Right lobe of liver (tissue), 6 donors: ENCODE measurements around the gene PRR15L. TPM values are rescaled to one million over a fixed set of nuclear protein-coding genes. Genes with fewer than 3 reads are reported as not detected.

Experiments
- ATAC-seq, 4 donors: fragments of 200-7000 bp; cut with Tn5 transposase; one replicate each; pipeline ENCODE4 v1.9.1; 2020; ENCODE audit warnings: mild to moderate bottlenecking in 4 of 4, moderate library complexity in 4 of 4
- DNase-seq, 3 donors: peaks; one replicate each; pipeline ENCODE4 v3.0.0-alpha.2; 2020
- H3K27ac ChIP-seq, 3 donors: fragments of 200-600 bp; one replicate each; pipeline ENCODE4 v1.8.0; 2022
- H3K27me3 ChIP-seq, 2 donors: fragments of 200-600 bp; one replicate each; pipeline ENCODE4 v1.8.0; 2022
- H3K36me3 ChIP-seq, 4 donors: fragments of 200-600 bp; sonication (generic) in 1 of 4; one replicate each; pipeline versions ENCODE4 v1.5.1 to v1.8.0; 2017 to 2022; ENCODE audit warnings: control low read depth in 1 of 4
- H3K4me1 ChIP-seq, 4 donors: fragments of 200-600 bp; sonication (generic) in 1 of 4; one replicate each; pipeline versions ENCODE4 v1.5.1 to v1.8.0; 2017 to 2022; ENCODE audit warnings: control low read depth in 1 of 4
- H3K4me3 ChIP-seq, 3 donors: fragments of 200-600 bp; one replicate each; pipeline ENCODE4 v1.8.0; 2022
- H3K9me3 ChIP-seq, 4 donors: fragments of 200-600 bp; sonication (generic) in 1 of 4; one replicate each; pipeline versions ENCODE4 v1.5.1 to v1.8.0; 2017 to 2022; ENCODE audit warnings: control low read depth in 1 of 4
- POLR2A ChIP-seq: fragments of 450-650 bp; IDR thresholded peaks from one replicate; pipeline ENCODE4 v1.6.1; 2017; ENCODE audit warnings: antibody characterized with exemption, mild to moderate bottlenecking
- WGBS: methylation state at CpG from one replicate; pipeline ENCODE4 v1.1.6; 2018; ENCODE audit warnings: low coverage, low lambda C conversion rate; ENCODE audit not compliant: insufficient coverage; ENCODE audit errors: missing lambda C conversion rate; 5-methylcytosine and 5-hydroxymethylcytosine counted together
- intact Hi-C, 2 donors: fragments of 100-400 bp; cut with DNase I; formaldehyde crosslinking; loops; one replicate each; pipeline versions ENCODE4 v1.11.2 to v1.14.1; 2022
- total RNA-seq, 6 experiments: library from RNA; depleted of rRNA in 2 of 6; stranded (reverse); fragments of >200 nt in 2 of 6; fragmentation: NEBNext Ultra II Directional in 3 of 6; extraction: Animal tissue kit (Norgen Biotek cat#: 25700) in 3 of 6; gene quantifications; one replicate each; pipeline versions ENCODE4 v1.1.0 to v1.2.4, GENCODE V29; 2016 to 2023
- TF ChIP-seq, protein P1 (sequence below), 4 donors: fragments of 200-600 bp in 3 of 4; fragments of 450-650 bp in 1 of 4; IDR thresholded peaks; one replicate each; pipeline versions ENCODE4 v1.5.1 to v1.8.0; 2016 to 2022; ENCODE audit warnings: antibody characterized with exemption in 4 of 4, mild to moderate bottlenecking in 2 of 4
- donor health status: DM: no; HTN: yes; CAD: no.
- donor health status: DM: no; HTN: no; CAD: no.
- donor health status: DM: no; HTN: no; CAD: no.
- donor health status: DM: no; HTN: yes; CAD: no.
- donor health status: DM: no; HTN: yes; CAD: no.

Gene PRR15L
- total RNA-seq, 6 experiments from 2014 or later: 0.19 to 1.1 (median 0.47) TPM

DNA sequence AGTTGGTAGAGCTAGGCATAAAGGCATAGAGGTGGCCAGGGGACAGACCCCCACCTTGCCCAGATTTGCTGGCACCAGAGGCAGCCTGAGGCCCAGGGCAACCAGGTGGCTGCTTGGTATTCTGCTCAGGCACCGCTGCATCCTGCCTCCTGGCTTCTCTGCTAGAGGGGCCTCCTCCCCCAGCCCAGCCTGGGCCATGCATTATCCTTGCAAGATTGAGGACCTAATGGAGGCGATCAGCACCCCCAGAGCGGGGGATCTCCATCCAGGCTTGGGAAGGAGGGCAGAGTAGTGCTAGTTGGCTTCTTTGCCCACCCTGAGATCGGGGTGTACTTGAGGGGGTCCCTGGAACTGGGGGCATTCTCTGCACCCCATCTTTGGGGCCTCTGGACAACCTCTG is 37.0 kb upstream of the PRR15L start:
- Histone ChIP-seq H3K27ac (no peak overlapping the region), H3K4me1 (no peaks in the 10 kb centered on the region), H3K9me3 (no peaks in the 10 kb centered on the region), H3K36me3 (no peaks in the 10 kb centered on the region), H3K27me3 (no peaks in the 10 kb centered on the region), H3K4me3 (no peak overlapping the region)
- DNase-seq (no peak), ATAC-seq (peak in 1 of 4 donors; percentile 12)
- WGBS: 80% methylated on average over 1 of the region's 4 CpGs
- TF ChIP-seq, protein P1, sequence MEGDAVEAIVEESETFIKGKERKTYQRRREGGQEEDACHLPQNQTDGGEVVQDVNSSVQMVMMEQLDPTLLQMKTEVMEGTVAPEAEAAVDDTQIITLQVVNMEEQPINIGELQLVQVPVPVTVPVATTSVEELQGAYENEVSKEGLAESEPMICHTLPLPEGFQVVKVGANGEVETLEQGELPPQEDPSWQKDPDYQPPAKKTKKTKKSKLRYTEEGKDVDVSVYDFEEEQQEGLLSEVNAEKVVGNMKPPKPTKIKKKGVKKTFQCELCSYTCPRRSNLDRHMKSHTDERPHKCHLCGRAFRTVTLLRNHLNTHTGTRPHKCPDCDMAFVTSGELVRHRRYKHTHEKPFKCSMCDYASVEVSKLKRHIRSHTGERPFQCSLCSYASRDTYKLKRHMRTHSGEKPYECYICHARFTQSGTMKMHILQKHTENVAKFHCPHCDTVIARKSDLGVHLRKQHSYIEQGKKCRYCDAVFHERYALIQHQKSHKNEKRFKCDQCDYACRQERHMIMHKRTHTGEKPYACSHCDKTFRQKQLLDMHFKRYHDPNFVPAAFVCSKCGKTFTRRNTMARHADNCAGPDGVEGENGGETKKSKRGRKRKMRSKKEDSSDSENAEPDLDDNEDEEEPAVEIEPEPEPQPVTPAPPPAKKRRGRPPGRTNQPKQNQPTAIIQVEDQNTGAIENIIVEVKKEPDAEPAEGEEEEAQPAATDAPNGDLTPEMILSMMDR (IDR thresholded peaks at IDR 0.05): no peak
- TF ChIP-seq POLR2A: no peak
- intact Hi-C loops: no loop called here

DNA sequence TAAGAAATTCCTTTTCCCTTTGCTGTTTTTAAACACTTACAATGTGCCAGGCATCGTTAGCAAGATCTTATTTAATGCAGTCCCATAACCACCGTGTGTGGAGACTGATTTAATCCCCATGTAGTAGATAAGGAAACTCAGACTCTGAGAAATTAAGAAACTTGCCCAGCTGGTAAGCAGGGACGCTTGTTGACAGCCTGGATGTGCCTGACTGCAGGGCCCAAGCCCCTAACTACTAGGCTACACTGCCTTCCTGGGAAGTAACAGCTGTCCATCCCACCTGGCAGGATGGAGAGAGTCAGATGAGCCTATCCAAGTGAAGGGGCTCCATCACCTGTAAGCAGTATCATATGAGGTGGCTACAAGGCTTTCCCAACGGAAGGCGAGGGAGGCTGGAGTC is 36.3 kb upstream of the PRR15L start:
- no peaks in the 10 kb centered on the region for H3K27me3 ChIP-seq
- no peak for ATAC-seq
- H3K4me3 ChIP-seq: no peak overlapping the region
- TF ChIP-seq POLR2A: no peak
- TF ChIP-seq, protein P1 (IDR thresholded peaks at IDR 0.05): no peak
- no peaks in the 10 kb centered on the region for H3K36me3 ChIP-seq
- WGBS: 77% methylated on average over 2 of the region's 5 CpGs
- no peaks in the 10 kb centered on the region for H3K9me3 ChIP-seq
- no peak overlapping the region for H3K27ac ChIP-seq
- intact Hi-C loops: no loop called here
- H3K4me1 ChIP-seq: no peaks in the 10 kb centered on the region
- no peak for DNase-seq

DNA sequence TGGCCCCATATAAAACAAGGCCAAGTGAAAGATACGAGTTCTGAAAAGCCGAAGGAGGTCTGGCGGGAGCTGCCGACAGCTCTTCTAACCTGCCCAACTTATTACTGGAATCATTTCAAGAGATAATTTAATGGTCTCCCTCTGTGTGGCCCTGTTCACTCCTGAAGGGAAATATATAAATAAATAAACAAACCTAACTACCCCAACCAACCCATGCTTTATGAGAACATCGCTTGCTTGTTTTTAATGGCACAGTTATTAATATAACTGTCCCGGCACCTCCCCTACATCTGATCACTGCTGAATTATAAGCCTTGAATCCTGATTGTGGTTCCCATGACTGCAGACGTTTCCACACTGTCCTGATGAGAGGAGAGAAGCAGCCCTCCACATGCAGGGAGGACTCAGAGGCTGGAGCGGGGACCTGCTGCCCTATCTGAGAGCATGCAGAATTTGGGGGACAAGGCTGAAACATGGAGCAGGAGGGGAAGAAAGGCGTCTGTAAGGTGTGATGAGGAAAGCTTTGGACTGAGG is 35.4 kb upstream of the PRR15L start:
- Histone ChIP-seq H3K4me3 (no peak overlapping the region), H3K4me1 (no peaks in the 10 kb centered on the region), H3K27ac (no peak overlapping the region), H3K36me3 (no peaks in the 10 kb centered on the region), H3K9me3 (no peaks in the 10 kb centered on the region), H3K27me3 (no peaks in the 10 kb centered on the region)
- no peak for ATAC-seq
- no peak for DNase-seq
- TF ChIP-seq, protein P1 (IDR thresholded peaks at IDR 0.05): no peak
- TF ChIP-seq POLR2A: no peak
- intact Hi-C loops: no loop called here
- WGBS: 79% methylated on average over 9 of the region's 9 CpGs

DNA sequence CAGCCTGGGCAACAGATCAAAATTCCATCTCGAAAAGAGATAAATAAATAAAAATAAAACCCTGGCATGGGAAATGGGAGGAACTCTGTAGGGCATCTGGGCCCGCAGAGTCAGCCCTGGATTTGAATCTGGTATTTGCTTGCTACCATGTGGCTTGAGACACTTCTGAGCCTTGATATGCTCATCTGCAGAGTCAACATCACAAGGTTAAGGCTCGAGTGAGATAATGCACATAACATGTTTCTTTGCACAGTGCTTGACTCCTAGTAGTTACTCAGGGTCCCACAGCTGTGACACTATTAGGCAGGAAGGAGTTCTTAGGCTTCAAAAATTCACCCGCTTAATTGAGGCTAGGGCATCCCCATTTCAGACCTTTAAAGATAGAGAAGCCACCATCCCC is 34.5 kb upstream of the PRR15L start:
- no peak overlapping the region for H3K27ac ChIP-seq
- ATAC-seq (no peak), DNase-seq (no peak)
- no peaks in the 10 kb centered on the region for H3K9me3 ChIP-seq
- TF ChIP-seq POLR2A: no peak
- TF ChIP-seq, protein P1 (IDR thresholded peaks at IDR 0.05): no peak
- no peaks in the 10 kb centered on the region for H3K27me3 ChIP-seq
- H3K4me1 ChIP-seq: no peaks in the 10 kb centered on the region
- H3K36me3 ChIP-seq: no peaks in the 10 kb centered on the region
- intact Hi-C loops: no loop called here
- H3K4me3 ChIP-seq: no peak overlapping the region
- 47% methylated on average over 4 of the region's 4 CpGs for WGBS
